ENCODE measurements around the gene PPP1R3G. TPM values are rescaled to one million over a fixed set of nuclear protein-coding genes. Genes with fewer than 3 reads are reported as not detected.

The PPP1R3G gene
- total RNA-seq, 1 experiment from 2014 or later = not detected

DNA sequence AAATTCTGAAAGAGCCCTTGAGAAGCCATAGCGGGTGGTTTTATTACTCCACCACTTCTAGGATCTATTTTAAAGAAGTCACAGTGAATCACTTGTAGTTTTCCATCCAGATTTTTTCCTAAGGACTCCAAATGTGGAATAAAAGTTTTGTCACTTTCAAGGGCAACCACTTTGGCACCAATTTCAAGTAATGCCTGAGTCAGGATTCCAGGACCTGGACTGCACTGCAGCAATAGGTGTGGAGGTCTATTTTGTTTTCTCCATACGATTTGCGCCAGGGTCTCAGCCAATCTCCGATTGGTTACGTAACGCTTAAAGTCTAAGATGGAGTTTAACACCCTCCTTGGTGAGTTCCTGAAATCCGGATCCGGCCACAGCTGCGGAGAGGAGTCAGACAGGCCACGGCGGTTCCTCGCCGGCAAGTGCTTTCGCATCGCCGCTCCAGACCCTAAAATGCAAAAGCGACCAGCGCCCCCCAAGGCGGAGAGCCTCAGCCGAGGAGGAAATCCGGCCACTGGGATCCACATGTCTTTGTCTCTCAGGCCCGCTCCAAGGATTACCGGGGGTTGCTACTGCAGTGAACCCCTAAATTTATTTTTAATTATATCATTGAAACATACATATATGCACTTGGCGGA, 18.6 kb upstream of the PPP1R3G start:
- Histone ChIP-seq H3K23me2 (ENCODE audit: insufficient read length, low read depth, low read length, poor library complexity, severe bottlenecking) (no peaks in the 10 kb centered on the region), H3K9me3 (ENCODE audit: control insufficient read depth, low read depth, low read length) (no peaks in the 10 kb centered on the region), H3K4ac (ENCODE audit: low read depth, low read length) (no peak overlapping the region), H2AFZ (ENCODE audit: low read length) (no peak overlapping the region), H2BK15ac (ENCODE audit: low read depth, low read length) (no peak overlapping the region), H3K23ac (ENCODE audit: insufficient read length, low read depth, low read length) (no peak overlapping the region), H3K27me3 (ENCODE audit: insufficient read depth, low read length) (no peaks in the 10 kb centered on the region), H3K79me1 (ENCODE audit: insufficient read depth, low read depth, low read length, poor library complexity, severe bottlenecking) (no peaks in the 10 kb centered on the region), H4K8ac (replicated peaks; ENCODE audit: insufficient read length, low read depth, low read length) (no peak overlapping the region), H2BK12ac (ENCODE audit: insufficient read length, low read depth, low read length) (no peak overlapping the region), H2AK5ac (ENCODE audit: insufficient read length, low read length) (no peak overlapping the region), H3K27ac (ENCODE audit: insufficient read length, low read depth, low read length) (no peak overlapping the region), H2BK20ac (ENCODE audit: low read depth, low read length, poor library complexity, severe bottlenecking) (no peak overlapping the region), H2BK5ac (ENCODE audit: insufficient read length, low read length) (no peak overlapping the region), H3K4me1 (ENCODE audit: insufficient read depth, low read length) (no peaks in the 10 kb centered on the region), H3T11ph (ENCODE audit: low read length) (no peak overlapping the region), H4K20me1 (ENCODE audit: control insufficient read depth, insufficient read depth, insufficient read length) (no peaks in the 10 kb centered on the region), H4K91ac (ENCODE audit: insufficient read length, low read depth, low read length) (no peak overlapping the region), H3K56ac (ENCODE audit: insufficient read length, low read depth, low read length) (no peak overlapping the region), H3K4me2 (ENCODE audit: insufficient read depth, insufficient read length, low read length) (no peak overlapping the region), H3K79me2 (ENCODE audit: insufficient read depth, low read length) (no peaks in the 10 kb centered on the region), H3K9ac (ENCODE audit: extremely low read depth, insufficient read length, low read length) (no peak overlapping the region), H3K14ac (ENCODE audit: insufficient read depth, low read length) (no peak overlapping the region), H2BK120ac (ENCODE audit: low read depth, low read length, poor library complexity, severe bottlenecking) (no peak overlapping the region), H4K5ac (ENCODE audit: insufficient read length, low read depth, low read length) (no peak overlapping the region), H3K18ac (ENCODE audit: insufficient read length, low read depth, low read length) (no peak overlapping the region)
- no peak for TF ChIP-seq CTCF (conservative IDR thresholded peaks at IDR 0.05)
- Mint-ChIP-seq H3K4me3 (no peak overlapping the region), H3K4me1 (peaks cover 4 to 5% of the 10 kb centered on the region in 2 experiments; a peak in 3 of 4 replicates), H3K36me3 (ENCODE audit: insufficient read depth in 1 of 3, low read depth in 3 of 3) (0 out of 7 replicates have a peak, but pooled peaks cover 0 to 3% (median 0%) of the 10 kb centered on the region in 3 experiments), H3K9me3 (peaks cover 0 to 2% of the 10 kb centered on the region in 2 experiments; a peak in 2 of 5 replicates), H3K27ac (no peak overlapping the region; a peak in 1 of 7 replicates), H3K27me3 (ENCODE audit: low read depth) (no peaks in the 10 kb centered on the region; the same call in none of the 2 replicates)
- no peak for DNase-seq
- WGBS (ENCODE audit: extremely low coverage, insufficient read length, low lambda C conversion rate) = no CpG with 5 or more reads among the region's 24 CpGs
